ENCODE data around the gene SCAPER. TPM values are rescaled to one million over a fixed set of nuclear protein-coding genes. Genes with fewer than 3 reads are reported as not detected.

Gene SCAPER
- total and polyA plus RNA-seq, 2 of the 4 experiments (the other 2 are of a cell fraction): 2.9 to 9.7 TPM

DNA sequence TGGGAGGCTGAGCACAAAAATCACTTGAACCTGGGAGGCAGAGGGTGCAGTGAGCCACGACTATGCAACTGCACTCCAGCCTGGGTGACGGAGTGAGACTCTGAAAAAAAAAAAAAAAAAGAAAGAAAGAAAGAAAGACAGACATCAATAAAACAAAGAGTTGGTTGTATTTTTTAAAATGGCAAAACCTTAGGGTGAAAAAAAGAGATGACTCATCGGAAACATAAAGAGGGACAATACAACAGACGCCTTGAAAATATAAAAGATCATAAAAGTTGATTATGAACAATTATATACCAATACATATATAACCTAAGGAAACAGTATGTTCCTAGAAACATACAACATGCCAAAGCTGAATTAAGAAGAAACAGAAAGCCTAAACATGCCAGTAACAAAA, 92.8 kb downstream of the SCAPER start:
- Histone ChIP-seq H3K4ac (ENCODE audit: low read depth, low read length) (no peak overlapping the region), H2AK5ac (ENCODE audit: low read depth, low read length) (no peak overlapping the region), H3K56ac (ENCODE audit: extremely low read depth, insufficient read depth, low read length) (no peak overlapping the region), H3K27ac (ENCODE audit: insufficient read depth, low read length) (no peak overlapping the region), H3K27me3 (ENCODE audit: control insufficient read depth, insufficient read depth, low read length) (no peaks in the 10 kb centered on the region), H2BK20ac (ENCODE audit: low read depth, low read length) (no peak overlapping the region), H3K14ac (replicated peaks; ENCODE audit: low read depth, low read length) (no peak overlapping the region), H4K5ac (ENCODE audit: low read depth, low read length) (no peak overlapping the region), H4K8ac (ENCODE audit: low read depth in 2 of 2, low read length in 2 of 2) (no peak overlapping the region), H3K9ac (ENCODE audit: low read depth, low read length) (no peak overlapping the region), H4K91ac (ENCODE audit: insufficient read depth, low read depth, low read length) (no peak overlapping the region), H2BK15ac (ENCODE audit: low read depth, low read length) (no peak overlapping the region), H2BK5ac (ENCODE audit: low read depth, low read length, poor library complexity, severe bottlenecking) (no peak overlapping the region), H2AFZ (replicated peaks; ENCODE audit: low read length, poor library complexity) (no peak overlapping the region), H2AK9ac (replicated peaks; ENCODE audit: low read depth, low read length, poor library complexity) (no peak overlapping the region), H3K23ac (ENCODE audit: low read depth, low read length) (no peak overlapping the region), H3K36me3 (ENCODE audit: control insufficient read depth, insufficient read depth, low read length) (no peaks in the 10 kb centered on the region), H3K4me1 (ENCODE audit: control insufficient read depth, insufficient read depth, low read length) (no peaks in the 10 kb centered on the region), H3K9me1 (ENCODE audit: insufficient read depth, low read length) (no peaks in the 10 kb centered on the region), H3K18ac (ENCODE audit: low read depth, low read length) (no peak overlapping the region), H3K79me1 (ENCODE audit: low read depth in 1 of 2, low read length in 2 of 2) (peaks cover 0 to 3% of the 10 kb centered on the region in 2 experiments; a peak in 1 of 4 replicates), H2BK120ac (ENCODE audit: low read depth, low read length) (no peak overlapping the region), H3K9me3 (ENCODE audit: control insufficient read depth, insufficient read depth, low read length) (no peaks in the 10 kb centered on the region), H3K4me3 (ENCODE audit: insufficient read depth, low read depth, low read length) (no peak overlapping the region), H4K20me1 (ENCODE audit: insufficient read depth, low read length) (no peaks in the 10 kb centered on the region), H3K4me2 (ENCODE audit: low read depth, low read length) (no peak overlapping the region)
- ATAC-seq (ENCODE audit: low read depth): no peak
- CTCF ChIA-PET: no interaction called here
- in situ Hi-C loops (cut with MboI; ENCODE audit: low sequenced_read_pairs) (no loop called here), dilution Hi-C loops (cut with HindIII; ENCODE audit: low sequenced_read_pairs, unreplicated experiment) (no loop called here), intact Hi-C loops (cut with micrococcal nuclease) (no loop called here)
- no peak for TF ChIP-seq CEBPB (IDR thresholded peaks at IDR 0.05; ENCODE audit: low read depth, low read length)
- no peak for TF ChIP-seq FOS (IDR thresholded peaks at IDR 0.05; ENCODE audit: low read depth, low read length)
- TF ChIP-seq, protein P1, sequence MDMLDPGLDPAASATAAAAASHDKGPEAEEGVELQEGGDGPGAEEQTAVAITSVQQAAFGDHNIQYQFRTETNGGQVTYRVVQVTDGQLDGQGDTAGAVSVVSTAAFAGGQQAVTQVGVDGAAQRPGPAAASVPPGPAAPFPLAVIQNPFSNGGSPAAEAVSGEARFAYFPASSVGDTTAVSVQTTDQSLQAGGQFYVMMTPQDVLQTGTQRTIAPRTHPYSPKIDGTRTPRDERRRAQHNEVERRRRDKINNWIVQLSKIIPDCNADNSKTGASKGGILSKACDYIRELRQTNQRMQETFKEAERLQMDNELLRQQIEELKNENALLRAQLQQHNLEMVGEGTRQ (IDR thresholded peaks at IDR 0.05; ENCODE audit: low read depth, low read length): no peak
- TF ChIP-seq BHLHE40 (IDR thresholded peaks at IDR 0.05; ENCODE audit: low read depth, low read length): no peak
- TF ChIP-seq RAD21 (IDR thresholded peaks at IDR 0.05; ENCODE audit: low read length): no peak
- peak; percentile 66 for TF ChIP-seq MAFK (IDR thresholded peaks at IDR 0.05; ENCODE audit: low read depth, low read length)
- TF ChIP-seq, protein P2, sequence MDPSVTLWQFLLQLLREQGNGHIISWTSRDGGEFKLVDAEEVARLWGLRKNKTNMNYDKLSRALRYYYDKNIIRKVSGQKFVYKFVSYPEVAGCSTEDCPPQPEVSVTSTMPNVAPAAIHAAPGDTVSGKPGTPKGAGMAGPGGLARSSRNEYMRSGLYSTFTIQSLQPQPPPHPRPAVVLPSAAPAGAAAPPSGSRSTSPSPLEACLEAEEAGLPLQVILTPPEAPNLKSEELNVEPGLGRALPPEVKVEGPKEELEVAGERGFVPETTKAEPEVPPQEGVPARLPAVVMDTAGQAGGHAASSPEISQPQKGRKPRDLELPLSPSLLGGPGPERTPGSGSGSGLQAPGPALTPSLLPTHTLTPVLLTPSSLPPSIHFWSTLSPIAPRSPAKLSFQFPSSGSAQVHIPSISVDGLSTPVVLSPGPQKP (IDR thresholded peaks at IDR 0.05; ENCODE audit: borderline replicate concordance, low read depth, low read length): no peak
- no peak for TF ChIP-seq SMC3 (IDR thresholded peaks at IDR 0.05; ENCODE audit: low read depth, low read length)
- TF ChIP-seq POLR2A (IDR thresholded peaks at IDR 0.05; ENCODE audit: low read depth, low read length): no peak
- DNase-seq: no peak
- no CpG with 5 or more reads among the region's 4 CpGs for WGBS, 2 experiments (ENCODE audit: extremely low coverage in 2 of 2, insufficient read length in 1 of 2)
- POLR2A ChIA-PET (ENCODE audit: unreplicated experiment): no interaction called here
- BruUV-seq (replicated peaks): no TSS peak
